Cardiac septum (tissue), 1 donor: Measurements from ENCODE around the gene VAV2. TPM values are rescaled to one million over a fixed set of nuclear protein-coding genes. Genes with fewer than 3 reads are reported as not detected.

Experiments
- DNase-seq: peaks from one replicate; pipeline ENCODE4 v3.0.0-alpha.2; 2020; ENCODE audit warnings: low spot score
- intact Hi-C: fragments of 100-400 bp; cut with DNase I; formaldehyde crosslinking; loops from one replicate; pipeline ENCODE4 v1.14.0; 2022
- total RNA-seq: library from RNA; stranded (reverse); fragmentation: NEBNext Ultra II Directional; extraction: Animal tissue kit (Norgen Biotek cat#: 25700); gene quantifications from one replicate; pipeline ENCODE4 v1.2.1, GENCODE V29; 2021
- donor health status: DM: no; HTN: no; CAD: no.

VAV2 gene
- total RNA-seq, 1 donor from 2014 or later = 8.1 TPM

- intact Hi-C loops = loop anchor here (5.0 kb wide), 2 partner anchors 38 to 108 kb away; partner anchors contain the start of genes BRD3 and WDR5
- DNase-seq = no peak
Observed at GRCh38 chr9:134029248-134030226, 37.4 kb upstream of the VAV2 start.

- no peak for DNase-seq
- intact Hi-C loops = loop anchor here (5.0 kb wide), 2 partner anchors 39 to 109 kb away; partner anchors contain the start of genes BRD3 and WDR5
Observed at GRCh38 chr9:134028575-134029247, 36.6 kb upstream of the VAV2 start.

- intact Hi-C loops = loop anchor here (5.0 kb wide), 2 partner anchors 39 to 109 kb away; partner anchors contain the start of genes BRD3 and WDR5
- no peak for DNase-seq
Observed at GRCh38 chr9:134028076-134028475, 36.0 kb upstream of the VAV2 start.

GRCh38 chr9:134027561-134027960 lies 35.4 kb upstream of the VAV2 start:
- intact Hi-C loops = loop anchor here (5.0 kb wide), 2 partner anchors 40 to 110 kb away; partner anchors contain the start of genes BRD3 and WDR5
- no peak for DNase-seq

GRCh38 chr9:134026981-134027380 lies 34.9 kb upstream of the VAV2 start:
- DNase-seq = no peak
- intact Hi-C loops = loop anchor here (5.0 kb wide), 2 partner anchors 40 to 110 kb away; partner anchors contain the start of genes BRD3 and WDR5

- no peak for DNase-seq
- intact Hi-C loops = loop anchor here (5.0 kb wide), 2 partner anchors 41 to 111 kb away; partner anchors contain the start of genes BRD3 and WDR5
Observed at GRCh38 chr9:134026581-134026980, 34.5 kb upstream of the VAV2 start.

- DNase-seq = no peak
- intact Hi-C loops = loop anchor here (5.0 kb wide), 2 partner anchors 41 to 111 kb away; partner anchors contain the start of genes BRD3 and WDR5
Observed at GRCh38 chr9:134025606-134026541, 33.8 kb upstream of the VAV2 start.

- intact Hi-C loops = loop anchor here (5.0 kb wide), 2 partner anchors 42 to 112 kb away; partner anchors contain the start of genes BRD3 and WDR5
- DNase-seq = peak; percentile 98
Observed at GRCh38 chr9:134024828-134025605, 32.9 kb upstream of the VAV2 start, which contains the start of gene BRD3OS. TSS of gene BRD3OS (plus strand) at chr9:134025481. CDS start at chr9:134026748, 1,267 bp downstream.

- intact Hi-C loops = no loop called here
- no peak for DNase-seq
Observed at GRCh38 chr9:134024214-134024792, 32.2 kb upstream of the VAV2 start.

- DNase-seq = no peak
Observed at GRCh38 chr9:134014946-134015345, 22.8 kb upstream of the VAV2 start.

GRCh38 chr9:134011401-134011800 lies 19.3 kb upstream of the VAV2 start:
- no peak for DNase-seq
- intact Hi-C loops = no loop called here

More at GRCh38 chr9:134014946-134015345, 22.8 kb upstream of the VAV2 start:
- intact Hi-C loops = no loop called here

GRCh38 chr9:134010310-134011173 lies 18.4 kb upstream of the VAV2 start:
- no peak for DNase-seq

GRCh38 chr9:134007571-134007970 lies 15.4 kb upstream of the VAV2 start:
- intact Hi-C loops = no loop called here
- no peak for DNase-seq

More at GRCh38 chr9:134010310-134011173, 18.4 kb upstream of the VAV2 start:
- intact Hi-C loops = no loop called here

- no peak for DNase-seq
- intact Hi-C loops = no loop called here
Observed at GRCh38 chr9:134007150-134007549, 15.0 kb upstream of the VAV2 start.

- DNase-seq = no peak
- intact Hi-C loops = no loop called here
Observed at GRCh38 chr9:134005381-134005780, 13.3 kb upstream of the VAV2 start.

- no peak for DNase-seq
- intact Hi-C loops = no loop called here
Observed at GRCh38 chr9:134004881-134005280, 12.8 kb upstream of the VAV2 start.
